H1 (cell line): Measurements from ENCODE around the gene SAMD4A. TPM values are rescaled to one million over a fixed set of nuclear protein-coding genes. Genes with fewer than 3 reads are reported as not detected.

ENCODE experiments used
- CTCF ChIA-PET: fragments of 300-600 bp; sonication (Branson Sonifier 250); formaldehyde crosslinking; loops from one replicate; lab custom pipeline; 2021; ENCODE audit not compliant: partially characterized antibody; lab: Charles Lee
- POLR2A ChIA-PET: fragments of 300-600 bp; sonication (Branson Sonifier 250); formaldehyde crosslinking; loops from one replicate; lab custom pipeline; 2021; ENCODE audit warnings: inconsistent platforms; ENCODE audit not compliant: partially characterized antibody; lab: Charles Lee
- DNase-seq, 2 experiments: peaks; one replicate each; pipeline versions ENCODE4 v3.0.0 to v3.0.0-alpha.2; 2010 to 2022; ENCODE audit warnings: low spot score in 2 of 2, low read depth in 1 of 2, mixed read lengths in 1 of 2
- FAIRE-seq: peaks from 2 replicates; lab custom pipeline; 2011; peaks lifted over from hg19 to GRCh38; lab: Jason Lieb, UNC
- H2AFZ ChIP-seq: 2 replicates; pipeline ENCODE4 v1.8.1; 2012; ENCODE audit warnings: low read length, inconsistent platforms
- H2AK5ac ChIP-seq: 2 replicates; pipeline ENCODE4 v1.6.1; 2013; ENCODE audit warnings: low read depth, low read length
- H2BK120ac ChIP-seq: replicated peaks from 2 replicates; pipeline ENCODE3; 2013; ENCODE audit warnings: low read depth, low read length, inconsistent platforms
- H2BK12ac ChIP-seq: 2 replicates; pipeline ENCODE4 v1.6.1; 2013; ENCODE audit warnings: low read depth, low read length
- H2BK15ac ChIP-seq: 2 replicates; pipeline ENCODE4 v1.6.1; 2013; ENCODE audit warnings: low read length
- H2BK20ac ChIP-seq: 2 replicates; pipeline ENCODE4 v1.6.1; 2013; ENCODE audit warnings: low read length
- H2BK5ac ChIP-seq: 2 replicates; pipeline ENCODE4 v1.6.1; 2013; ENCODE audit warnings: low read depth, low read length
- H3K14ac ChIP-seq: 2 replicates; pipeline ENCODE4 v1.6.1; 2013; ENCODE audit warnings: inconsistent platforms; ENCODE audit not compliant: insufficient read length
- H3K18ac ChIP-seq: 2 replicates; pipeline ENCODE4 v1.6.1; 2013; ENCODE audit warnings: low read length; ENCODE audit errors: extremely low read depth
- H3K23ac ChIP-seq: 2 replicates; pipeline ENCODE4 v1.6.1; 2013; ENCODE audit warnings: inconsistent platforms; ENCODE audit not compliant: insufficient read length
- H3K23me2 ChIP-seq: 2 replicates; pipeline ENCODE4 v1.6.1; 2013; ENCODE audit warnings: low read depth, low read length
- H3K27ac ChIP-seq: 2 replicates; pipeline ENCODE4 v1.6.1; 2011; ENCODE audit warnings: low read depth, low read length, inconsistent platforms
- H3K27me3 ChIP-seq, 4 experiments: replicated peaks in 1 of 4; 1 replicate in 1 of 4; 2 replicates in 3 of 4; pipeline versions ENCODE4 v1.6.1 to v1.8.1; 2011 to 2013; ENCODE audit warnings: low read length in 3 of 4, mild to moderate bottlenecking in 3 of 4, inconsistent platforms in 2 of 4, mixed read lengths in 2 of 4, moderate library complexity in 1 of 4; ENCODE audit not compliant: control insufficient read depth in 3 of 4, insufficient read depth in 3 of 4; ENCODE audit errors: extremely low read depth in 1 of 4
- H3K36me3 ChIP-seq, 4 experiments: 2 replicates each; pipeline versions ENCODE4 v1.6.1 to v1.8.1; 2011 to 2013; ENCODE audit warnings: mild to moderate bottlenecking in 4 of 4, low read length in 3 of 4, moderate library complexity in 2 of 4, control low read depth in 1 of 4, inconsistent platforms in 1 of 4; ENCODE audit not compliant: insufficient read depth in 4 of 4, control insufficient read depth in 2 of 4
- H3K4ac ChIP-seq: replicated peaks from 2 replicates; pipeline ENCODE3; 2013; ENCODE audit warnings: low read length, low read depth, mixed read lengths, inconsistent platforms; ENCODE audit not compliant: insufficient read length
- H3K4me1 ChIP-seq, 4 experiments: replicated peaks in 1 of 4; 1 replicate in 1 of 4; 2 replicates in 3 of 4; pipeline versions ENCODE4 v1.6.1 to v1.8.1; 2011 to 2013; ENCODE audit warnings: low read length in 3 of 4, inconsistent platforms in 2 of 4, mixed read lengths in 1 of 4; ENCODE audit not compliant: insufficient read depth in 4 of 4, control insufficient read depth in 3 of 4
- H3K4me2 ChIP-seq, 2 experiments: 2 replicates each; pipeline versions ENCODE4 v1.6.1 to v1.8.1; 2011 to 2013; ENCODE audit warnings: low read depth in 2 of 2, low read length in 2 of 2, control low read depth in 1 of 2, inconsistent platforms in 1 of 2, mild to moderate bottlenecking in 1 of 2; ENCODE audit not compliant: insufficient read depth in 1 of 2
- H3K4me3 ChIP-seq, 4 experiments: fragments of 200-600, 300-600 bp in 1 of 4; sonication (generic), shearing (Covaris generic), sonication (Bioruptor Twin) in 1 of 4; 2 replicates each; pipeline versions ENCODE4 v1.5.1 to v1.8.1; 2011 to 2016; ENCODE audit warnings: low read length in 4 of 4, low read depth in 3 of 4, control low read depth in 2 of 4, inconsistent platforms in 2 of 4, mild to moderate bottlenecking in 2 of 4, mixed read lengths in 1 of 4, moderate library complexity in 1 of 4; ENCODE audit not compliant: insufficient read depth in 2 of 4; ENCODE audit errors: extremely low read depth in 1 of 4
- H3K56ac ChIP-seq: replicated peaks from 2 replicates; pipeline ENCODE3; 2013; ENCODE audit warnings: low read depth, mild to moderate bottlenecking, mixed read lengths, low read length, inconsistent platforms; ENCODE audit not compliant: insufficient read length
- H3K79me1 ChIP-seq: 2 replicates; pipeline ENCODE4 v1.6.1; 2013; ENCODE audit warnings: low read depth, low read length, control low read depth
- H3K79me2 ChIP-seq, 2 experiments: 2 replicates each; pipeline versions ENCODE4 v1.6.1 to v1.8.1; 2012 to 2013; ENCODE audit warnings: low read length in 2 of 2, mild to moderate bottlenecking in 2 of 2, inconsistent platforms in 1 of 2; ENCODE audit not compliant: insufficient read depth in 2 of 2, control insufficient read depth in 1 of 2
- H3K9ac ChIP-seq, 4 experiments: replicated peaks in 1 of 4; 1 replicate in 1 of 4; 2 replicates in 3 of 4; pipeline versions ENCODE4 v1.6.1 to v1.8.1; 2011 to 2013; ENCODE audit warnings: low read depth in 3 of 4, low read length in 3 of 4, control low read depth in 2 of 4, mild to moderate bottlenecking in 2 of 4, moderate library complexity in 2 of 4, inconsistent platforms in 1 of 4; ENCODE audit errors: extremely low read depth in 1 of 4
- H3K9me3 ChIP-seq, 2 experiments: 2 replicates each; pipeline versions ENCODE4 v1.6.1 to v1.8.1; 2012 to 2013; ENCODE audit warnings: mild to moderate bottlenecking in 2 of 2, moderate library complexity in 2 of 2, control low read depth in 1 of 2, inconsistent platforms in 1 of 2, low read depth in 1 of 2, low read length in 1 of 2, mixed read lengths in 1 of 2; ENCODE audit not compliant: insufficient read depth in 2 of 2
- H4K20me1 ChIP-seq, 2 experiments: replicated peaks in 1 of 2; 2 replicates each; pipeline versions ENCODE3 to v1.8.1; 2011 to 2013; ENCODE audit warnings: inconsistent platforms in 2 of 2, low read length in 2 of 2, mild to moderate bottlenecking in 1 of 2; ENCODE audit not compliant: insufficient read depth in 2 of 2, control insufficient read depth in 1 of 2
- H4K5ac ChIP-seq: 2 replicates; pipeline ENCODE4 v1.6.1; 2013; ENCODE audit warnings: low read length, low read depth, mixed read lengths, inconsistent platforms; ENCODE audit not compliant: insufficient read length
- H4K8ac ChIP-seq: 2 replicates; pipeline ENCODE4 v1.8.0; 2013; ENCODE audit warnings: mild to moderate bottlenecking, moderate library complexity, low read length, inconsistent platforms; ENCODE audit not compliant: insufficient read depth; ENCODE audit errors: extremely low read depth
- H4K91ac ChIP-seq: replicated peaks from 2 replicates; pipeline ENCODE3; 2013; ENCODE audit warnings: low read length, mixed read lengths, inconsistent platforms; ENCODE audit not compliant: insufficient read length
- ATF2 ChIP-seq: IDR thresholded peaks from 2 replicates; pipeline ENCODE4 v1.6.1; 2012; ENCODE audit warnings: low read length, inconsistent platforms
- CBX5 ChIP-seq: fragments of 300-800, 300-1000 bp; sonication (generic); IDR thresholded peaks from 2 replicates; pipeline ENCODE4 v1.7.1; 2016; ENCODE audit warnings: antibody characterized with exemption, low read length, low read depth
- HDAC6 ChIP-seq: IDR thresholded peaks from one replicate; pipeline ENCODE4 v1.7.1; 2012; ENCODE audit warnings: low read depth, mild to moderate bottlenecking, inconsistent platforms, low read length, moderate library complexity
- JUND ChIP-seq: IDR thresholded peaks from 2 replicates; pipeline ENCODE4 v1.6.1; 2011; ENCODE audit warnings: mild to moderate bottlenecking, improper control_type of control experiment, low read length
- RAD21 ChIP-seq, 2 experiments: IDR thresholded peaks in 1 of 2; conservative IDR thresholded peaks in 1 of 2; 2 replicates each; pipeline ENCODE4 v1.6.1; 2011; ENCODE audit warnings: low read depth in 2 of 2, low read length in 2 of 2, improper control_type of control experiment in 1 of 2, inconsistent platforms in 1 of 2, mild to moderate bottlenecking in 1 of 2, moderate library complexity in 1 of 2
- SIX5 ChIP-seq: IDR thresholded peaks from 2 replicates; pipeline ENCODE4 v1.6.1; 2011; ENCODE audit warnings: mild to moderate bottlenecking, low read depth, low read length
- TAF1 ChIP-seq: IDR thresholded peaks from 2 replicates; pipeline ENCODE4 v1.6.1; 2011; ENCODE audit warnings: mild to moderate bottlenecking, low read depth, low read length
- TCF12 ChIP-seq: IDR thresholded peaks from 2 replicates; pipeline ENCODE4 v1.6.1; 2011; ENCODE audit warnings: low read depth, mild to moderate bottlenecking, low read length
- whole genome bisulfite sequencing, 2 experiments: shearing (Covaris generic) in 1 of 2; methylation state at CpG; one replicate each; pipeline versions ENCODE4 v1.1.6 to v1.1.7; 2013 to 2015; ENCODE audit warnings: low lambda C conversion rate in 2 of 2, mixed read lengths in 2 of 2, inconsistent platforms in 1 of 2, low coverage in 1 of 2, missing lambda C conversion rate in 1 of 2; ENCODE audit not compliant: insufficient replicate concordance in 2 of 2, insufficient coverage in 1 of 2, insufficient read length in 1 of 2; ENCODE audit errors: extremely low coverage in 1 of 2, missing lambda C conversion rate in 1 of 2; 5-methylcytosine and 5-hydroxymethylcytosine counted together
- polyA plus RNA-seq, 7 experiments: library from polyadenylated mRNA; depleted of rRNA in 3 of 7; stranded (reverse) in 5 of 7; unstranded in 2 of 7; fragments of >200 nt in 5 of 7; fragments of 200-250 nt in 2 of 7; gene quantifications; 1 replicate in 5 of 7; 2 replicates in 1 of 7; 4 replicates in 1 of 7; pipeline versions ENCODE4 v1.2.1 to v1.2.3, GENCODE V29; 2011 to 2013; ENCODE audit warnings: missing spikeins in 2 of 7, mixed read lengths in 2 of 7
- total RNA-seq: library from RNA; stranded (reverse); fragmentation: NEBNext Ultra II Directional; extraction: Animal tissue kit (Norgen Biotek cat#: 25700); gene quantifications from 2 replicates; pipeline ENCODE4 v1.2.1, GENCODE V29; 2021

Gene SAMD4A
- total and polyA plus RNA-seq, 2 of the 8 experiments (the other 6 are each of a cell fraction or from before 2014, with no cell fraction given) = 2.4 to 12.3 TPM

- Histone ChIP-seq H2AK5ac (no peak overlapping the region), H4K5ac (no peak overlapping the region), H3K27ac (peak overlapping the region; percentile 37; the same call in 1 of the 2 replicates), H4K20me1 (no peaks in the 10 kb centered on the region), H3K27me3 (no peaks in the 10 kb centered on the region), H2BK120ac (no peak overlapping the region), H3K4me3 (peak overlapping the region in 1 of 4 experiments; percentile 14; a peak in 1 of 8 replicates), H3K79me1 (no peaks in the 10 kb centered on the region; the same call in 1 of the 2 replicates), H3K23me2 (no peaks in the 10 kb centered on the region), H3K4ac (no peak overlapping the region), H2BK20ac (peak overlapping the region; percentile 66; the same call in 1 of the 2 replicates), H3K36me3 (no peaks in the 10 kb centered on the region), H3K18ac (no peak overlapping the region), H3K14ac (no peak overlapping the region), H2AFZ (no peak overlapping the region), H3K79me2 (no peaks in the 10 kb centered on the region), H3K9me3 (no peaks in the 10 kb centered on the region), H4K8ac (no peak overlapping the region), H3K9ac (peak overlapping the region in 1 of 4 experiments; percentile 6; a peak in 1 of 7 replicates), H2BK15ac (no peak overlapping the region), H3K23ac (no peak overlapping the region), H3K4me1 (peaks cover 5 to 28% (median 9%) of the 10 kb centered on the region in 4 experiments; a peak in 6 of 7 replicates), H3K56ac (no peak overlapping the region), H2BK5ac (peak overlapping the region; percentile 79; the same call in 1 of the 2 replicates), H2BK12ac (peak overlapping the region; percentile 32; the same call in 1 of the 2 replicates), H3K4me2 (peak overlapping the region in 1 of 2 experiments; percentile 43; a peak in 3 of 4 replicates), H4K91ac (no peak overlapping the region)
- FAIRE-seq = no peak
- no peak for DNase-seq
- 90% methylated on average over 4 of the region's 4 CpGs; no CpG with 5 or more reads in 1 of the 2 experiments for WGBS, 2 experiments
- ChIA-PET CTCF (interaction anchor here (0.8 to 3.4 kb wide), 3 partner anchors 8 to 46 kb away, joined by 3 to 18 read pairs (median 3); no protein-coding TSS in a partner anchor), POLR2A (interaction anchor here (0.9 to 1.9 kb wide), 5 partner anchors 9 to 26 kb away, joined by 3 to 6 read pairs (median 4); no protein-coding TSS in a partner anchor)
- TF ChIP-seq RAD21 (IDR thresholded peaks at IDR 0.05 in 1 of 2, conservative IDR thresholded peaks at IDR 0.05 in 1 of 2; ENCODE audit: low read depth in 2 of 2, low read length in 2 of 2) (no peak), CBX5 (no peak), TCF12 (no peak), SIX5 (no peak), TAF1 (no peak), ATF2 (no peak), HDAC6 (no peak), JUND (no peak)
These were observed 84.7 kb downstream of the SAMD4A start for GRCh38 chr14:54651649-54652048.
